Right hindlimb (tissue), 1 donor: ENCODE measurements around the gene SLC8A2.
"Not testable (repeated sequence)": the region's sequence is repeated elsewhere in the genome, so short reads cannot be mapped to it uniquely, and the experiment has no call there.

Experiments used
- DNase-seq: peaks from one replicate; pipeline ENCODE4 v3.0.0-alpha.2; 2018

The SLC8A2 gene

GRCh38 chr19:47487551-47488515 lies 16.1 kb upstream of the SLC8A2 start:
- DNase-seq, result peak; percentile 12

GRCh38 chr19:47486900-47487299 lies 15.2 kb upstream of the SLC8A2 start:
- peak; percentile 30 for DNase-seq

- not testable (repeated sequence) for DNase-seq
Measured at GRCh38 chr19:47486220-47486619, 14.5 kb upstream of the SLC8A2 start.

GRCh38 chr19:47485210-47485609 lies 13.5 kb upstream of the SLC8A2 start:
- no peak for DNase-seq

GRCh38 chr19:47483800-47484690 lies 12.4 kb upstream of the SLC8A2 start, which contains the start of gene KPTN:
TSS of gene KPTN (minus strand) at chr19:47484219. CDS start at chr19:47484160, 59 bp downstream.
- peak; percentile 93 for DNase-seq

- peak; percentile 21 for DNase-seq
Measured at GRCh38 chr19:47483200-47483599, 11.5 kb upstream of the SLC8A2 start.

- no peak for DNase-seq
Measured at GRCh38 chr19:47481460-47482052, 9.9 kb upstream of the SLC8A2 start.

GRCh38 chr19:47480658-47481057 lies 9.0 kb upstream of the SLC8A2 start:
- peak; percentile 12 for DNase-seq

- DNase-seq, result peak; percentile 23
Measured at GRCh38 chr19:47479701-47480503, 8.2 kb upstream of the SLC8A2 start.

GRCh38 chr19:47476438-47476972 lies 4.8 kb upstream of the SLC8A2 start:
- peak; percentile 13 for DNase-seq

GRCh38 chr19:47475465-47475864 lies 3.8 kb upstream of the SLC8A2 start:
- peak; percentile 13 for DNase-seq

GRCh38 chr19:47473336-47473735 lies 1.6 kb upstream of the SLC8A2 start:
- no peak for DNase-seq

- peak; percentile 23 for DNase-seq
Measured at GRCh38 chr19:47471381-47471732, 336 bp downstream of the SLC8A2 start.

GRCh38 chr19:47470447-47471195 lies 1.1 kb downstream of the SLC8A2 start:
- no peak for DNase-seq

GRCh38 chr19:47469719-47470118 lies 2.0 kb downstream of the SLC8A2 start:
- no peak for DNase-seq

- DNase-seq, result no peak
Measured at GRCh38 chr19:47469363-47469700, 2.4 kb downstream of the SLC8A2 start.

GRCh38 chr19:47467914-47468313 lies 3.8 kb downstream of the SLC8A2 start:
- DNase-seq, result no peak

GRCh38 chr19:47465957-47466356 lies 5.7 kb downstream of the SLC8A2 start:
- no peak for DNase-seq

- no peak for DNase-seq
Measured at GRCh38 chr19:47464675-47465419, 6.8 kb downstream of the SLC8A2 start.

GRCh38 chr19:47461876-47462275 lies 9.8 kb downstream of the SLC8A2 start:
- DNase-seq, result no peak

- DNase-seq, result no peak
Measured at GRCh38 chr19:47459477-47459876, 12.2 kb downstream of the SLC8A2 start.
